Activated naive CD4-positive, alpha-beta T cell treated with anti-CD3 and anti-CD28 coated beads for 36 hours (primary cell): ENCODE results near the gene EIF4E2. TPM values are rescaled to one million over a fixed set of nuclear protein-coding genes. Genes with fewer than 3 reads are reported as not detected.

ENCODE experiments used
- CTCF ChIA-PET: fragments of 350-600 bp; sonication (Branson Sonifier 250); formaldehyde crosslinking; loops from one replicate; lab custom pipeline; 2021; ENCODE audit warnings: antibody characterized with exemption; lab: Charles Lee
- DNase-seq: peaks from one replicate; pipeline ENCODE4 v3.0.0-alpha.2; 2020
- H3K27ac Mint-ChIP-seq: one replicate; pipeline ENCODE4 v1.8.0; 2021; ENCODE audit warnings: mild to moderate bottlenecking, mixed read lengths
- H3K27me3 Mint-ChIP-seq: one replicate; pipeline ENCODE4 v1.8.0; 2021; ENCODE audit warnings: low read depth, mixed read lengths
- H3K36me3 Mint-ChIP-seq: one replicate; pipeline ENCODE4 v1.8.0; 2021; ENCODE audit warnings: low read depth, mixed read lengths
- H3K4me1 Mint-ChIP-seq: one replicate; pipeline ENCODE4 v1.8.0; 2021; ENCODE audit warnings: low read depth, mixed read lengths
- H3K4me3 Mint-ChIP-seq: one replicate; pipeline ENCODE4 v1.8.0; 2021; ENCODE audit warnings: mild to moderate bottlenecking, moderate library complexity, mixed read lengths
- H3K9me3 Mint-ChIP-seq: one replicate; pipeline ENCODE4 v1.8.0; 2021; ENCODE audit warnings: mixed read lengths
- intact Hi-C: fragments of 100-400 bp; cut with micrococcal nuclease; formaldehyde crosslinking; loops from one replicate; pipeline ENCODE4 v1.15.1; 2023
- total RNA-seq, 2 experiments: library from RNA; stranded (reverse); gene quantifications; one replicate each; pipeline ENCODE4 v1.2.3, GENCODE V29; 2021

Gene EIF4E2
- total RNA-seq, 2 experiments from 2014 or later = 46.6 to 54.1 TPM

- Mint-ChIP-seq H3K27me3 (no peaks in the 10 kb centered on the region), H3K36me3 (peaks cover 35% of the 10 kb centered on the region), H3K27ac (no peak overlapping the region), H3K4me1 (peaks cover 3% of the 10 kb centered on the region), H3K9me3 (peaks cover 2% of the 10 kb centered on the region), H3K4me3 (no peak overlapping the region)
- CTCF ChIA-PET = no interaction called here
- DNase-seq = no peak
- intact Hi-C loops = no loop called here
Measured at GRCh38 chr2:232577841-232578240, 27.4 kb downstream of the EIF4E2 start.

- Mint-ChIP-seq H3K4me1 (peaks cover 3% of the 10 kb centered on the region), H3K27me3 (no peaks in the 10 kb centered on the region), H3K36me3 (peaks cover 42% of the 10 kb centered on the region), H3K27ac (no peak overlapping the region), H3K4me3 (no peak overlapping the region), H3K9me3 (peaks cover 2% of the 10 kb centered on the region)
- no peak for DNase-seq
- CTCF ChIA-PET = interaction anchor here (0.6 kb wide), 2 partner anchors 476 to 716 kb away, joined by 3 read pairs; no protein-coding TSS in a partner anchor
- intact Hi-C loops = no loop called here
Measured at GRCh38 chr2:232578626-232579025, 28.1 kb downstream of the EIF4E2 start.

GRCh38 chr2:232580648-232580981, 30.1 kb downstream of the EIF4E2 start:
- peaks cover 2% of the 10 kb centered on the region for H3K9me3 Mint-ChIP-seq
- CTCF ChIA-PET = interaction anchor here (0.6 kb wide), 1 partner anchor 9 kb away, joined by 3 read pairs; no protein-coding TSS in a partner anchor
- intact Hi-C loops = loop anchor here (2.0 kb wide), 1 partner anchor 42 kb away; no protein-coding TSS in a partner anchor
- H3K27me3 Mint-ChIP-seq = no peaks in the 10 kb centered on the region
- peaks cover 3% of the 10 kb centered on the region for H3K4me1 Mint-ChIP-seq
- H3K36me3 Mint-ChIP-seq = peaks cover 46% of the 10 kb centered on the region
- no peak overlapping the region for H3K27ac Mint-ChIP-seq
- no peak overlapping the region for H3K4me3 Mint-ChIP-seq
- DNase-seq = no peak

- no peaks in the 10 kb centered on the region for H3K27me3 Mint-ChIP-seq
- intact Hi-C loops = loop anchor here (2.0 kb wide), 1 partner anchor 41 kb away; no protein-coding TSS in a partner anchor
- H3K27ac Mint-ChIP-seq = no peak overlapping the region
- peaks cover 41% of the 10 kb centered on the region for H3K36me3 Mint-ChIP-seq
- DNase-seq = no peak
- CTCF ChIA-PET = no interaction called here
- no peak overlapping the region for H3K4me3 Mint-ChIP-seq
- peaks cover 3% of the 10 kb centered on the region for H3K4me1 Mint-ChIP-seq
- H3K9me3 Mint-ChIP-seq = peaks cover 2% of the 10 kb centered on the region
Measured at GRCh38 chr2:232581725-232582124, 31.2 kb downstream of the EIF4E2 start.

GRCh38 chr2:232584238-232584637, 33.7 kb downstream of the EIF4E2 start:
- H3K4me3 Mint-ChIP-seq = no peak overlapping the region
- H3K27me3 Mint-ChIP-seq = no peaks in the 10 kb centered on the region
- intact Hi-C loops = no loop called here
- H3K4me1 Mint-ChIP-seq = peaks cover 3% of the 10 kb centered on the region
- H3K36me3 Mint-ChIP-seq = peaks cover 41% of the 10 kb centered on the region
- DNase-seq = no peak
- peaks cover 2% of the 10 kb centered on the region for H3K9me3 Mint-ChIP-seq
- no peak overlapping the region for H3K27ac Mint-ChIP-seq
- CTCF ChIA-PET = no interaction called here

GRCh38 chr2:232586943-232587505, 36.5 kb downstream of the EIF4E2 start:
- H3K27ac Mint-ChIP-seq = no peak overlapping the region
- DNase-seq = no peak
- no peaks in the 10 kb centered on the region for H3K4me1 Mint-ChIP-seq
- peaks cover 26% of the 10 kb centered on the region for H3K36me3 Mint-ChIP-seq
- H3K9me3 Mint-ChIP-seq = peaks cover 2% of the 10 kb centered on the region
- CTCF ChIA-PET = interaction anchor here (0.6 kb wide), 2 partner anchors 12 to 681 kb away, joined by 3 read pairs; no protein-coding TSS in a partner anchor
- H3K4me3 Mint-ChIP-seq = no peak overlapping the region
- no peaks in the 10 kb centered on the region for H3K27me3 Mint-ChIP-seq
- intact Hi-C loops = no loop called here

GRCh38 chr2:232587512-232587911, 37.0 kb downstream of the EIF4E2 start:
- no peak for DNase-seq
- H3K36me3 Mint-ChIP-seq = peaks cover 22% of the 10 kb centered on the region
- no peaks in the 10 kb centered on the region for H3K27me3 Mint-ChIP-seq
- no peak overlapping the region for H3K27ac Mint-ChIP-seq
- peaks cover 1% of the 10 kb centered on the region for H3K9me3 Mint-ChIP-seq
- no peak overlapping the region for H3K4me3 Mint-ChIP-seq
- intact Hi-C loops = no loop called here
- CTCF ChIA-PET = interaction anchor here (0.6 kb wide), 2 partner anchors 13 to 680 kb away, joined by 3 read pairs; no protein-coding TSS in a partner anchor
- H3K4me1 Mint-ChIP-seq = no peaks in the 10 kb centered on the region

DNA sequence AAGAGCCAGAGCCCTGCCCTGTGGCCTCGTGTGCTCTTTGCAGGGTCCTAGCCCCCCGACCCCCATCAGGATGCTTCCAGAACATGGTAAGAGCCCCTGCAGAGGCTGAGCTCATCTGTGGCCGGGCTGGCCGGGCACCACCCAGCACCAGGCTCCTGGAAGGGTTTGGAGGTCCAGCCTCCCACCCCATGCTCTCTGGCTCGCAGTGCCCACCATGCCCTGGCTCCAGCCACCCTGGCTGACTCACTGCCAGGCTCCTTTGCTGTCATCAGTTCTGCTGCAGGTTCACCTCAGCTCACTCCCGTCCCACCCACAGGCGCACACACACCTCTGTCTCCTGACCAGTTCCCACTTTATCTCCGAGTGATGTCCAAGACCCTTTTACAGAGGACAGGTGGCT, 37.5 kb downstream of the EIF4E2 start:
- Mint-ChIP-seq H3K9me3 (no peaks in the 10 kb centered on the region), H3K27ac (no peak overlapping the region), H3K4me3 (no peak overlapping the region), H3K4me1 (peaks cover 3% of the 10 kb centered on the region), H3K27me3 (no peaks in the 10 kb centered on the region), H3K36me3 (peaks cover 16% of the 10 kb centered on the region)
- intact Hi-C loops = no loop called here
- DNase-seq = no peak
- CTCF ChIA-PET = no interaction called here

DNA sequence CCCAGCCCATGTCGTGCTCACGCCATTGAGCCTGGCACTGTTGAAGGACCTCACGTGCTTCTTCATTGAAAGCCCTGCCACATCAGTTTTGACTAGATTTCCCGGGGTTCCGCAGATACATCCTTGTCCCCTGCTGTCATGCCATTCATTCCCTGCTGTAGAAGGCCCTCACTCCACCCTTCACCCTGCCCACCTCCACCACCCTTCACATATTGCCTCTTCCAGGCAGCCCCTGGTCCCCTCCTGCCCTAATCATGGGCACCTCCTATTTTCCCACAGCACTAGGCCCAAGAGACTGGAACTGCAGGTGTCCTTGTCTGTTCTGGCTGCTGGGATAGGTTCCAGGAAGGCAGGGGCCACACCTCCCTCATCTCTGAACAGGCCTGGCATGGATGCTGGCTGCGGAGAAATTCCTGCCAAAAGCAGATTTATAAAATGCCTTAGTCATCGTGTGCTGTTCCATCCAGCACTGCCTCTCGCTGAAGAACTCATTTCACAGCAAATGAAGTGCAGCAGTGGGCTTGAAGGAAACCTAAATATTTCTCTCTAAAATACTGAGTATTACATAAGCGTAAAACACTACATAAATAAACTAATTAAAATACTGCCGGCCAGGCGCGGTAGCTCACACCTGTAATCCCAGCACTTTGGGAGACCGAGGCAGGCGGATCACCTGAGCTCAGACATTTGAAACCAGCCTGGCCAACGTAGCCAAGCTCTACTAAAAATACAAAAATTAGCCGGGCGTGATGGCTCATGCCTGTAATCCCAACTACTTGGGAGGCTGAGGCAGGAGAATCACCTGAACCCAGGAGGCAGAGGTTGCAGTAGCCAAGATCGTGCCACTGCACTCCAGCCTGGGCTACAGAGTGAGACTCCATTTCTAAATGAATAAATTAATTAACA, 38.4 kb downstream of the EIF4E2 start:
- CTCF ChIA-PET = interaction anchor here (2.9 kb wide), 1 partner anchor 23 kb away, joined by 7 read pairs; no protein-coding TSS in a partner anchor
- no peaks in the 10 kb centered on the region for H3K9me3 Mint-ChIP-seq
- peaks cover 8% of the 10 kb centered on the region for H3K36me3 Mint-ChIP-seq
- no peak overlapping the region for H3K4me3 Mint-ChIP-seq
- intact Hi-C loops = no loop called here
- H3K27ac Mint-ChIP-seq = no peak overlapping the region
- no peaks in the 10 kb centered on the region for H3K27me3 Mint-ChIP-seq
- peaks cover 8% of the 10 kb centered on the region for H3K4me1 Mint-ChIP-seq
- DNase-seq = no peak

GRCh38 chr2:232592772-232593395, 42.4 kb downstream of the EIF4E2 start:
- peak; percentile 24 for DNase-seq
- no peaks in the 10 kb centered on the region for H3K36me3 Mint-ChIP-seq
- peaks cover 5% of the 10 kb centered on the region for H3K9me3 Mint-ChIP-seq
- CTCF ChIA-PET = interaction anchor here (1.3 to 2.0 kb wide), 2 partner anchors 12 to 17 kb away, joined by 3 to 6 read pairs; no protein-coding TSS in a partner anchor
- H3K4me3 Mint-ChIP-seq = no peak overlapping the region
- H3K27me3 Mint-ChIP-seq = no peaks in the 10 kb centered on the region
- peak overlapping the region; percentile 74 for H3K27ac Mint-ChIP-seq
- peaks cover 8% of the 10 kb centered on the region for H3K4me1 Mint-ChIP-seq
- intact Hi-C loops = loop anchor here (1.0 to 5.0 kb wide), 2 partner anchors 41 to 654 kb away; partner anchors contain the start of genes EIF4E2 and TIGD1

DNA sequence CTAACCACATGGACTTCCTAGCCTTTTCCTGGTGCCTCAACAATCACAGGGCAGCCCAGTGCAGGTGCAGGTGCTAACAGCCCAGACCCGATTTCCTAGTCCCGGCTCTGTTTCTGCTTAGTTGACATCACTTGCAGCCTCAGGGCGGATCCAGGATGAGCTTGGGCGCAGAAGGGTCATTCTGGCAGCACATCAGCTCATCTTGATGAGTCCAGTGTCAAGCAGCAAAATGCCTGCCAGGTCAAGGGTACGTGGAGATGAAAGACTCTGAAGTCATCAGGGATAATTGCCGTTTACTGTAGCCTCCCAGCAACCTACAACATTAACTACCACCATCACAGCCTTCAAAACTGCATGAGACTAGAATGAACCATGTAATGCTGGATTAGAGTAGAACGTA, 43.5 kb downstream of the EIF4E2 start:
- no peak overlapping the region for H3K27ac Mint-ChIP-seq
- no peak overlapping the region for H3K4me3 Mint-ChIP-seq

More for the DNA sequence above, 43.5 kb downstream of the EIF4E2 start:
- intact Hi-C loops = loop anchor here (1.0 to 5.0 kb wide), 2 partner anchors 42 to 653 kb away; partner anchors contain the start of genes EIF4E2 and TIGD1
- CTCF ChIA-PET = interaction anchor here (1.0 to 2.0 kb wide), 2 partner anchors 16 to 18 kb away, joined by 3 to 6 read pairs; no protein-coding TSS in a partner anchor
- no peaks in the 10 kb centered on the region for H3K27me3 Mint-ChIP-seq
- H3K9me3 Mint-ChIP-seq = peaks cover 5% of the 10 kb centered on the region
- DNase-seq = no peak
- H3K4me1 Mint-ChIP-seq = peaks cover 8% of the 10 kb centered on the region
- no peaks in the 10 kb centered on the region for H3K36me3 Mint-ChIP-seq
